Neural cell (in vitro differentiated cells): Measurements from ENCODE around the gene TMEM170A. TPM values are rescaled to one million over a fixed set of nuclear protein-coding genes. Genes with fewer than 3 reads are reported as not detected.
"Not testable (repeated sequence)": the region's sequence is repeated elsewhere in the genome, so short reads cannot be mapped to it uniquely, and the experiment has no call there.

Source experiments
- H2AFZ ChIP-seq: fragments of 200-600, 300-800 bp; sonication (generic), shearing (Covaris generic); 2 replicates; pipeline ENCODE4 v1.6.0; 2014; ENCODE audit warnings: low read depth, mild to moderate bottlenecking, antibody characterized with exemption, low read length, moderate library complexity
- H3F3A ChIP-seq: fragments of 200-600 bp; shearing (Covaris generic); 2 replicates; pipeline ENCODE4 v1.6.1; 2016; ENCODE audit warnings: mild to moderate bottlenecking, moderate library complexity, mixed read lengths, antibody characterized with exemption, low read length; ENCODE audit not compliant: insufficient read depth, poor library complexity, severe bottlenecking
- H3K27ac ChIP-seq: fragments of 200-600, 300-800 bp; sonication (generic), shearing (Covaris generic); 2 replicates; pipeline ENCODE4 v1.5.1; 2014; ENCODE audit warnings: mild to moderate bottlenecking, low read length, moderate library complexity
- H3K27me3 ChIP-seq: fragments of 300-800, 200-600 bp; sonication (generic), shearing (Covaris generic); 2 replicates; pipeline ENCODE4 v1.6.0; 2014; ENCODE audit warnings: mild to moderate bottlenecking, low read depth, low read length, moderate library complexity; ENCODE audit not compliant: insufficient read depth
- H3K36me3 ChIP-seq: fragments of 300-800, 200-600 bp; sonication (generic), shearing (Covaris generic); 2 replicates; pipeline ENCODE4 v1.5.1; 2014; ENCODE audit warnings: mild to moderate bottlenecking, antibody characterized with exemption, low read length, moderate library complexity; ENCODE audit not compliant: insufficient read depth
- H3K4me2 ChIP-seq: fragments of 300-800, 200-600 bp; sonication (generic), shearing (Covaris generic); 2 replicates; pipeline ENCODE4 v1.6.0; 2014; ENCODE audit warnings: mild to moderate bottlenecking, low read length
- H3K4me3 ChIP-seq: fragments of 300-800, 200-600 bp; sonication (generic), shearing (Covaris generic); 2 replicates; pipeline ENCODE4 v1.5.1; 2014; ENCODE audit warnings: mild to moderate bottlenecking, low read length, moderate library complexity
- H3K79me2 ChIP-seq: fragments of 200-600 bp; shearing (Covaris generic); replicated peaks from 2 replicates; pipeline ENCODE4 v1.6.0; 2014; ENCODE audit warnings: mild to moderate bottlenecking, low read length, moderate library complexity; ENCODE audit not compliant: insufficient read depth
- H3K9ac ChIP-seq: fragments of 300-800, 200-600 bp; sonication (generic), shearing (Covaris generic); 2 replicates; pipeline ENCODE4 v1.6.1; 2016; ENCODE audit warnings: mild to moderate bottlenecking, low read length, mixed read lengths
- H3K9me2 ChIP-seq: fragments of 200-600 bp; shearing (Covaris generic); 2 replicates; pipeline ENCODE4 v1.6.1; 2016; ENCODE audit warnings: mild to moderate bottlenecking, low read length, mixed read lengths; ENCODE audit not compliant: insufficient read depth
- H3K9me3 ChIP-seq: fragments of 200-600, 300-800 bp; sonication (generic), shearing (Covaris generic); 2 replicates; pipeline ENCODE4 v1.6.1; 2016; ENCODE audit warnings: mild to moderate bottlenecking, mixed run types, low read length, moderate library complexity, mixed read lengths
- H4K20me1 ChIP-seq: fragments of 200-600 bp; shearing (Covaris generic); 2 replicates; pipeline ENCODE4 v1.6.1; 2016; ENCODE audit warnings: mild to moderate bottlenecking, mixed run types; ENCODE audit not compliant: insufficient read depth
- EP300 ChIP-seq: fragments of 450-650 bp; conservative IDR thresholded peaks from 2 replicates; pipeline ENCODE4 v1.6.1; 2014; ENCODE audit warnings: antibody characterized with exemption, mild to moderate bottlenecking, moderate library complexity; ENCODE audit not compliant: poor library complexity, severe bottlenecking
- EZH2 ChIP-seq: fragments of 200-600, 300-800 bp; shearing (Covaris generic), sonication (generic); IDR thresholded peaks from 2 replicates; pipeline ENCODE4 v1.6.1; 2014; ENCODE audit warnings: antibody characterized with exemption, low read length, borderline replicate concordance, mild to moderate bottlenecking; ENCODE audit not compliant: insufficient read depth, poor library complexity, severe bottlenecking
- MXI1 ChIP-seq: fragments of 450-650 bp; conservative IDR thresholded peaks from 2 replicates; pipeline ENCODE4 v1.6.1; 2014; ENCODE audit warnings: antibody characterized with exemption, mild to moderate bottlenecking; ENCODE audit not compliant: poor library complexity, severe bottlenecking
- POLR2AphosphoS5 ChIP-seq: IDR thresholded peaks from 2 replicates; pipeline ENCODE4 v1.6.1; 2012
- RAD21 ChIP-seq: fragments of 450-650 bp; conservative IDR thresholded peaks from 2 replicates; pipeline ENCODE4 v1.6.1; 2014; ENCODE audit warnings: antibody characterized with exemption, mild to moderate bottlenecking, moderate library complexity
- SMC3 ChIP-seq: fragments of 450-650 bp; conservative IDR thresholded peaks from 2 replicates; pipeline ENCODE4 v1.6.1; 2014; ENCODE audit warnings: antibody characterized with exemption, mild to moderate bottlenecking, moderate library complexity; ENCODE audit not compliant: poor library complexity
- TAF1 ChIP-seq: IDR thresholded peaks from 2 replicates; pipeline ENCODE4 v1.6.1; 2012; ENCODE audit warnings: low read depth
- polyA plus RNA-seq: library from polyadenylated mRNA; depleted of rRNA; stranded (reverse); fragments of >200 nt; gene quantifications from 2 replicates; pipeline ENCODE4 v1.2.3, GENCODE V29; 2014
- TF ChIP-seq, protein P1 (sequence below): fragments of 450-650 bp; IDR thresholded peaks from 2 replicates; pipeline ENCODE4 v1.5.1; 2014; ENCODE audit warnings: antibody characterized with exemption, mild to moderate bottlenecking, moderate library complexity; ENCODE audit not compliant: poor library complexity, severe bottlenecking
- TF ChIP-seq, protein P2 (sequence below): IDR thresholded peaks from 2 replicates; pipeline ENCODE4 v1.6.1; 2012; ENCODE audit warnings: borderline replicate concordance

TMEM170A gene
- polyA plus RNA-seq, 1 donor from 2014 or later = 35.9 TPM

DNA sequence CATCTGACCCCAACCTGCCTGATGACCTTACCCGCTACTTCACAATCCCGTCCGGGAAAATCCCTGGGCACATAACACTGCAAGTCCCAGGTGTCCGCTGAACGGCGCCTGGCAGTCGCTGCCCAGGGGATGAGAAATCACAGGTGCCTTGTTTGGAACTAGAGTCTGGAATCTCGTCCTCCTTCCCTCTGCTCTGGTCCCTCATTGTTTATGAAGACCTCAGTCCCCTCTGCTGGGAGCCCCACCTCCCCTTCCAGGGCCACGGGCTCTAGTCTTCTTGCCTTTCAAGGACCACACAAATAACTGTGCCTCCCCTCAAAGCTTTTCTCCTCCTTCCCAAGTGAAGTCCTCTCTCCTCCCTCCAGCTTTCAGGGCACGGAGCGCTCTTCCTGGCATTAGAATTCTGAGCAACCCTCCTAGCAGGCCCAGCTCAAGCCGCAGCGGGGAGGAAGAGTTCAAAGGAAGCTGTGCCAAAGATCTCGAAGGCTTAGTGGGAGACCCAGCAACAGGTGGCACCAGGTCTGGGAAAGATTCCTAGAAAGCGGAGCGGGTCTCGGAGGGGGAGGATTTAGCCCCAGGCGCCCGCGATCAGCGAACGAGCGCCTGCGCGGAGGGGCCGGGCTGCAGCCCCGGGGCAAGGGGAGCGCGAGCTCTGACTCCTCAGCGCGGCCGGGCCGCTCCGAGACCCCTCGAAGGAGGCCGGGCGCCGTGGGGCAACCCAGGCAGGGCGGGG lies 934 bp downstream of the TMEM170A start:
- not testable (repeated sequence) for H3K27me3 ChIP-seq, H4K20me1 ChIP-seq, H3K36me3 ChIP-seq, H3K9me2 ChIP-seq, H3K4me2 ChIP-seq, H3K9me3 ChIP-seq, H3F3A ChIP-seq
- H3K79me2 ChIP-seq = peaks cover 39% of the 10 kb centered on the region
- peak overlapping the region; percentile 27 for H2AFZ ChIP-seq
- peak overlapping the region; percentile 86 for H3K9ac ChIP-seq
- H3K27ac ChIP-seq = peak overlapping the region; percentile 94
- peak overlapping the region; percentile 90 for H3K4me3 ChIP-seq

DNA sequence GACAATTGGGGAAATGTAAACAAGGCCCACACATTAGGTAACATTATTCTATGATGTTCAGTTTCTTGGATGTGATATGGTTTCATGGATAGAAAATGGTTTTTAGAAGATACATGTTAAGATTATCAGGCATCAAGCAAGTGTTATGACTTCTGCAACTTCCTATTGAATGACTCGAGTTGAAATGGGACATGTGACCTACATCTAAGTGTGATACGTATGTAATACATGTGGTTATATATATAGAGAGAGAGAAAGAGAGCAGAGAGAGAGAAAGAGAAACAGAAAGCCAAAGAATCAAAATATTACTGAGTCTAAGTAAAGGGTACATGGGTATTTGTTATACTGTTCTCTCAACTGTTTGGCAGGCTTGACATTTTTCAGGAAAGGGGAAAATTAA lies 1.7 kb downstream of the TMEM170A start:
- Histone ChIP-seq H3K79me2 (peaks cover 41% of the 10 kb centered on the region), H3K9me2 (no peaks in the 10 kb centered on the region), H3K4me2 (peak overlapping the region; percentile 48), H4K20me1 (no peaks in the 10 kb centered on the region), H3K36me3 (no peaks in the 10 kb centered on the region), H3K9me3 (no peaks in the 10 kb centered on the region), H3K27me3 (no peaks in the 10 kb centered on the region), H3K27ac (no peak overlapping the region), H2AFZ (no peak overlapping the region), H3K4me3 (peak overlapping the region; percentile 90), H3K9ac (peak overlapping the region; percentile 86), H3F3A (no peaks in the 10 kb centered on the region)
- TF ChIP-seq MXI1 (peak; percentile 17), RAD21 (no peak)
- TF ChIP-seq, protein P1, sequence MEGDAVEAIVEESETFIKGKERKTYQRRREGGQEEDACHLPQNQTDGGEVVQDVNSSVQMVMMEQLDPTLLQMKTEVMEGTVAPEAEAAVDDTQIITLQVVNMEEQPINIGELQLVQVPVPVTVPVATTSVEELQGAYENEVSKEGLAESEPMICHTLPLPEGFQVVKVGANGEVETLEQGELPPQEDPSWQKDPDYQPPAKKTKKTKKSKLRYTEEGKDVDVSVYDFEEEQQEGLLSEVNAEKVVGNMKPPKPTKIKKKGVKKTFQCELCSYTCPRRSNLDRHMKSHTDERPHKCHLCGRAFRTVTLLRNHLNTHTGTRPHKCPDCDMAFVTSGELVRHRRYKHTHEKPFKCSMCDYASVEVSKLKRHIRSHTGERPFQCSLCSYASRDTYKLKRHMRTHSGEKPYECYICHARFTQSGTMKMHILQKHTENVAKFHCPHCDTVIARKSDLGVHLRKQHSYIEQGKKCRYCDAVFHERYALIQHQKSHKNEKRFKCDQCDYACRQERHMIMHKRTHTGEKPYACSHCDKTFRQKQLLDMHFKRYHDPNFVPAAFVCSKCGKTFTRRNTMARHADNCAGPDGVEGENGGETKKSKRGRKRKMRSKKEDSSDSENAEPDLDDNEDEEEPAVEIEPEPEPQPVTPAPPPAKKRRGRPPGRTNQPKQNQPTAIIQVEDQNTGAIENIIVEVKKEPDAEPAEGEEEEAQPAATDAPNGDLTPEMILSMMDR = no peak

DNA sequence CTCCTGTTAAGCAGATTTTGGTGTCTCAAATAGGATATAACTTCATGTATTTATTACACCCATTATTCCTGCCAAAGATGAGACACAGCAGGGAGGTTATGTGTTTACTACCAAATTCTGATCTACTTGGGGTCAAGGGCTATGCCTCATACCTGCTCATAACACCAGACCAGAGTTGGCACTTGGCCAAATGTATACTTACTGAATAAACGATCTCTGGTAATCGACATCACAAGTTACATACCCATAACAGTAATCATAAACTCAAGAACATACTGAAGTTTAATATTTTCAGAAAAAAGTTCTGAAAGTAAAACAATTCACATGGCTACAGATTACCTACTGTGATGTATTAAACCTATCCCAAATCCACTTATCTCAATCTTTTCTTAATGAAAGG lies 2.9 kb downstream of the TMEM170A start:
- Histone ChIP-seq H3K4me2 (peak overlapping the region; percentile 3), H3K9me2 (no peaks in the 10 kb centered on the region), H3K27me3 (no peaks in the 10 kb centered on the region), H3K79me2 (peaks cover 50% of the 10 kb centered on the region), H4K20me1 (no peaks in the 10 kb centered on the region), H3K4me3 (peak overlapping the region; percentile 90), H3K9ac (no peak overlapping the region), H3F3A (no peaks in the 10 kb centered on the region), H3K36me3 (no peaks in the 10 kb centered on the region), H3K9me3 (no peaks in the 10 kb centered on the region), H3K27ac (no peak overlapping the region), H2AFZ (no peak overlapping the region)
- TF ChIP-seq, protein P1 = no peak
- TF ChIP-seq EZH2 (no peak), SMC3 (no peak), RAD21 (no peak), EP300 (no peak), TAF1 (no peak), MXI1 (no peak), POLR2AphosphoS5 (no peak)
- TF ChIP-seq, protein P2, sequence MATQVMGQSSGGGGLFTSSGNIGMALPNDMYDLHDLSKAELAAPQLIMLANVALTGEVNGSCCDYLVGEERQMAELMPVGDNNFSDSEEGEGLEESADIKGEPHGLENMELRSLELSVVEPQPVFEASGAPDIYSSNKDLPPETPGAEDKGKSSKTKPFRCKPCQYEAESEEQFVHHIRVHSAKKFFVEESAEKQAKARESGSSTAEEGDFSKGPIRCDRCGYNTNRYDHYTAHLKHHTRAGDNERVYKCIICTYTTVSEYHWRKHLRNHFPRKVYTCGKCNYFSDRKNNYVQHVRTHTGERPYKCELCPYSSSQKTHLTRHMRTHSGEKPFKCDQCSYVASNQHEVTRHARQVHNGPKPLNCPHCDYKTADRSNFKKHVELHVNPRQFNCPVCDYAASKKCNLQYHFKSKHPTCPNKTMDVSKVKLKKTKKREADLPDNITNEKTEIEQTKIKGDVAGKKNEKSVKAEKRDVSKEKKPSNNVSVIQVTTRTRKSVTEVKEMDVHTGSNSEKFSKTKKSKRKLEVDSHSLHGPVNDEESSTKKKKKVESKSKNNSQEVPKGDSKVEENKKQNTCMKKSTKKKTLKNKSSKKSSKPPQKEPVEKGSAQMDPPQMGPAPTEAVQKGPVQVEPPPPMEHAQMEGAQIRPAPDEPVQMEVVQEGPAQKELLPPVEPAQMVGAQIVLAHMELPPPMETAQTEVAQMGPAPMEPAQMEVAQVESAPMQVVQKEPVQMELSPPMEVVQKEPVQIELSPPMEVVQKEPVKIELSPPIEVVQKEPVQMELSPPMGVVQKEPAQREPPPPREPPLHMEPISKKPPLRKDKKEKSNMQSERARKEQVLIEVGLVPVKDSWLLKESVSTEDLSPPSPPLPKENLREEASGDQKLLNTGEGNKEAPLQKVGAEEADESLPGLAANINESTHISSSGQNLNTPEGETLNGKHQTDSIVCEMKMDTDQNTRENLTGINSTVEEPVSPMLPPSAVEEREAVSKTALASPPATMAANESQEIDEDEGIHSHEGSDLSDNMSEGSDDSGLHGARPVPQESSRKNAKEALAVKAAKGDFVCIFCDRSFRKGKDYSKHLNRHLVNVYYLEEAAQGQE = no peak
